Measurements from ENCODE around the gene SAPCD1.

GRCh38 chr6:31741815-31742214 is 20.6 kb upstream of the SAPCD1 start:
- no peak for TF ChIP-seq CTCF (IDR thresholded peaks at IDR 0.05 in 2 of 3, conservative IDR thresholded peaks at IDR 0.05 in 1 of 3; ENCODE audit: borderline replicate concordance in 1 of 3, insufficient read depth in 1 of 3, low read depth in 2 of 3, low read length in 2 of 3)
- TF ChIP-seq ZNF274 (IDR thresholded peaks at IDR 0.05; ENCODE audit: low read depth, low read length): no peak
- TF ChIP-seq POLR2A (IDR thresholded peaks at IDR 0.05; ENCODE audit: borderline replicate concordance, extremely low read depth, insufficient read depth, insufficient read length): no peak
- no peak for TF ChIP-seq TCF7L2 (IDR thresholded peaks at IDR 0.05; ENCODE audit: borderline replicate concordance, extremely low read depth, insufficient read depth, insufficient read length)
- no peak for TF ChIP-seq JUND (IDR thresholded peaks at IDR 0.05)

Measured in HCT116 (cell line).